ENCODE results near the gene NRIP2. TPM values are rescaled to one million over a fixed set of nuclear protein-coding genes. Genes with fewer than 3 reads are reported as not detected.

NRIP2 gene, protein sequence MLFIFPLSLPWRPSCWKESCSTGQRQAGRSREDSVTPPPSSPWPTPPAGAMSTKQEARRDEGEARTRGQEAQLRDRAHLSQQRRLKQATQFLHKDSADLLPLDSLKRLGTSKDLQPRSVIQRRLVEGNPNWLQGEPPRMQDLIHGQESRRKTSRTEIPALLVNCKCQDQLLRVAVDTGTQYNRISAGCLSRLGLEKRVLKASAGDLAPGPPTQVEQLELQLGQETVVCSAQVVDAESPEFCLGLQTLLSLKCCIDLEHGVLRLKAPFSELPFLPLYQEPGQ
- total RNA-seq (1 to 10 TPM in 1 of 2 donors, under 1 TPM in 1; 0.89 to 1.1 TPM), polyA plus RNA-seq (under 1 TPM; 0.10 to 0.57 TPM)
- long read RNA-seq, donor 1, partial matches to known transcripts: 23 of 51 reads
- long read RNA-seq, donor 1, other reads (novel, unspliced or antisense): 28 of 51 reads
- long read RNA-seq, donor 2: 0 reads
- long read RNA-seq, donor 3: 0 reads
- long read RNA-seq, donor 4: 0 reads
- long read RNA-seq, donor 5, partial matches to known transcripts: 0 of 3 reads
- long read RNA-seq, donor 5, other reads (novel, unspliced or antisense): 0 of 3 reads

DNA sequence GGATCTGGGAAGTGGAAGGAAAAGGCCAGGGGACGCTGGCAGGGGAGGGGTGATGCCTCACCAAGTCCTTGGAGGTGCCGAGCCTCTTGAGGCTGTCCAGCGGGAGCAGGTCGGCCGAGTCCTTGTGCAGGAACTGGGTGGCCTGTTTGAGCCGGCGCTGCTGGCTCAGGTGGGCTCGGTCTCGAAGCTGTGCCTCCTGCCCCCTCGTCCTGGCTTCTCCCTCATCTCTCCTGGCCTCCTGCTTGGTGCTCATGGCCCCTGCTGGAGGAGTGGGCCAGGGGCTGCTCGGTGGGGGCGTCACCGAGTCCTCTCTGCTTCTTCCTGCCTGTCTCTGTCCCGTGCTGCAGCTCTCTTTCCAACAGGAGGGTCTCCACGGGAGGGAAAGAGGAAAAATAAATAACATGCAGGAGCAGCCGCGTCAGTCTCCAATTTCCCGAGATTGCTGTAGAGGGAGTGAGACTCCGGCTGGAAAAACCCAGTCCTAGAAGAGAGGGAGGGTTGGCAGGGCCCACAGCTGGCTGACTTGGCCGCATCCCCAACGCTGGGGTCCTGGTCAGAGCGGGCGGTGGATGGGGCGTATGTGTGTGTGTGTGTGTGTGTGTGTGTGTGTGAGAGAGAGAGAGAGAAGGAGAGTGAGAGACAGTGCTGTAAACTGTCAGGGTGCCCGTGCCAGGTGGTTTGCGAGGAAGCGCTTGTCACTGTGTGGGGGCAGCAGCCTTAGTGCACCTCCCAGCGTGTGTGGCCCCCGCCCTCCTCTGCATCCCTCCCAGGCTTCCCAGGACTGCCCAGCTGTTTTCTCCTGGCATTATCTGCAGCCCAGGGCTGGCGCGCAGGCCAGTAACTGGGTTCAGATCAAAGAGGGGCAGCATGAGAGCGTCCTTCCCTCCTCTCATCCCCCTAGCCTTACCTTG is at the start of gene NRIP2:
Gene NRIP2, minus strand, starts transcription at position 455 of the 911 bp plus-strand sequence. Its CDS starts 52 bp downstream, at position 403.
- no peaks in the 10 kb centered on the region for H3K9me3 ChIP-seq (ENCODE audit: control insufficient read depth in 4 of 4, insufficient read depth in 3 of 4, low read length in 3 of 4)
- no peak within 1 kb of the TSS for H3K4me3 ChIP-seq
- no peak within 1 kb of the TSS for H3K27ac ChIP-seq (ENCODE audit: low read depth in 1 of 2, low read length in 1 of 2)
- peaks cover 0 to 20% (median 8%) of the 10 kb centered on the region in 5 donors for H3K4me1 ChIP-seq (ENCODE audit: control insufficient read depth in 5 of 5, insufficient read depth in 5 of 5, low read length in 5 of 5)
- H3K36me3 ChIP-seq (ENCODE audit: control insufficient read depth in 4 of 4, insufficient read depth in 4 of 4, low read length in 4 of 4): peaks cover 0 to 9% (median 2%) of the 10 kb centered on the region in 4 donors
- H3K9ac ChIP-seq (ENCODE audit: insufficient read depth in 1 of 2, low read length in 2 of 2): peak within 1 kb of the TSS in 1 of 2 donors; percentile 1
- H3K27me3 ChIP-seq (ENCODE audit: control insufficient read depth in 3 of 3, insufficient read depth in 3 of 3, low read length in 2 of 3): no peaks in the 10 kb centered on the region
- TF ChIP-seq, protein P1, sequence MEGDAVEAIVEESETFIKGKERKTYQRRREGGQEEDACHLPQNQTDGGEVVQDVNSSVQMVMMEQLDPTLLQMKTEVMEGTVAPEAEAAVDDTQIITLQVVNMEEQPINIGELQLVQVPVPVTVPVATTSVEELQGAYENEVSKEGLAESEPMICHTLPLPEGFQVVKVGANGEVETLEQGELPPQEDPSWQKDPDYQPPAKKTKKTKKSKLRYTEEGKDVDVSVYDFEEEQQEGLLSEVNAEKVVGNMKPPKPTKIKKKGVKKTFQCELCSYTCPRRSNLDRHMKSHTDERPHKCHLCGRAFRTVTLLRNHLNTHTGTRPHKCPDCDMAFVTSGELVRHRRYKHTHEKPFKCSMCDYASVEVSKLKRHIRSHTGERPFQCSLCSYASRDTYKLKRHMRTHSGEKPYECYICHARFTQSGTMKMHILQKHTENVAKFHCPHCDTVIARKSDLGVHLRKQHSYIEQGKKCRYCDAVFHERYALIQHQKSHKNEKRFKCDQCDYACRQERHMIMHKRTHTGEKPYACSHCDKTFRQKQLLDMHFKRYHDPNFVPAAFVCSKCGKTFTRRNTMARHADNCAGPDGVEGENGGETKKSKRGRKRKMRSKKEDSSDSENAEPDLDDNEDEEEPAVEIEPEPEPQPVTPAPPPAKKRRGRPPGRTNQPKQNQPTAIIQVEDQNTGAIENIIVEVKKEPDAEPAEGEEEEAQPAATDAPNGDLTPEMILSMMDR (IDR thresholded peaks at IDR 0.05; ENCODE audit: control extremely low read depth, extremely low read depth): no peak
- WGBS, 2 donors: 17 to 31% methylated on average over 32 of the region's 32 CpGs
- no peak for ATAC-seq (ENCODE audit: insufficient read depth, low FRiP score)
- peak; percentile 95 to 97 (median 96) for DNase-seq

DNA sequence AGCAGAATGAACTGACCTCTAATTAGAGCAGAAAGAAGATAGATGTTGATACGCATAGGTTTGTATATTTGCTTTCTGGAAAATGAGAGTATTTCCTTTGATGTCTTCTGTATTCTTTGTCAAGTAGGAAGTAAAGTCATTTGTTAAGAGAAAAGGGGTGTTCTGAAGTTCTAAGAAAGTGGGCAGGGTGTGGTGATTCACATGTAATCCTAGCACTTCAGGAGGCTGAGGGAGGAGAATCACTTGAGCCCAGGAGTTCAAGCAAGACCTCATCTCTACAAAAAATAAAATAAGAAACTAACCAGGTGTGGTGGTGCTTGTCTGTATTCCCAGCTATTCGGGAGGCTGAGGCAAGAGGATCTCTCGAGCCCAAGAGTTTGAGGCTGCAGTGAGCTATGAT is 45.0 kb upstream of the NRIP2 start:
- TF ChIP-seq, protein P1 (IDR thresholded peaks at IDR 0.05; ENCODE audit: control extremely low read depth, extremely low read depth): no peak
- DNase-seq (no peak), ATAC-seq (ENCODE audit: insufficient read depth, low FRiP score) (no peak)
- peaks cover 0 to 6% (median 3%) of the 10 kb centered on the region in 4 donors for H3K36me3 ChIP-seq (ENCODE audit: control insufficient read depth in 4 of 4, insufficient read depth in 4 of 4, low read length in 4 of 4)
- 95 to 97% methylated on average over 3 of the region's 3 CpGs for WGBS, 2 donors
- peaks cover 0 to 16% (median 6%) of the 10 kb centered on the region in 5 donors for H3K4me1 ChIP-seq (ENCODE audit: control insufficient read depth in 5 of 5, insufficient read depth in 5 of 5, low read length in 5 of 5)
- no peak overlapping the region for H3K27ac ChIP-seq (ENCODE audit: low read depth in 1 of 2, low read length in 1 of 2)
- H3K9ac ChIP-seq (ENCODE audit: insufficient read depth in 1 of 2, low read length in 2 of 2): no peak overlapping the region
- no peaks in the 10 kb centered on the region for H3K27me3 ChIP-seq (ENCODE audit: control insufficient read depth in 3 of 3, insufficient read depth in 3 of 3, low read length in 2 of 3)
- no peak overlapping the region for H3K4me3 ChIP-seq
- no peaks in the 10 kb centered on the region for H3K9me3 ChIP-seq (ENCODE audit: control insufficient read depth in 4 of 4, insufficient read depth in 3 of 4, low read length in 3 of 4)

DNA sequence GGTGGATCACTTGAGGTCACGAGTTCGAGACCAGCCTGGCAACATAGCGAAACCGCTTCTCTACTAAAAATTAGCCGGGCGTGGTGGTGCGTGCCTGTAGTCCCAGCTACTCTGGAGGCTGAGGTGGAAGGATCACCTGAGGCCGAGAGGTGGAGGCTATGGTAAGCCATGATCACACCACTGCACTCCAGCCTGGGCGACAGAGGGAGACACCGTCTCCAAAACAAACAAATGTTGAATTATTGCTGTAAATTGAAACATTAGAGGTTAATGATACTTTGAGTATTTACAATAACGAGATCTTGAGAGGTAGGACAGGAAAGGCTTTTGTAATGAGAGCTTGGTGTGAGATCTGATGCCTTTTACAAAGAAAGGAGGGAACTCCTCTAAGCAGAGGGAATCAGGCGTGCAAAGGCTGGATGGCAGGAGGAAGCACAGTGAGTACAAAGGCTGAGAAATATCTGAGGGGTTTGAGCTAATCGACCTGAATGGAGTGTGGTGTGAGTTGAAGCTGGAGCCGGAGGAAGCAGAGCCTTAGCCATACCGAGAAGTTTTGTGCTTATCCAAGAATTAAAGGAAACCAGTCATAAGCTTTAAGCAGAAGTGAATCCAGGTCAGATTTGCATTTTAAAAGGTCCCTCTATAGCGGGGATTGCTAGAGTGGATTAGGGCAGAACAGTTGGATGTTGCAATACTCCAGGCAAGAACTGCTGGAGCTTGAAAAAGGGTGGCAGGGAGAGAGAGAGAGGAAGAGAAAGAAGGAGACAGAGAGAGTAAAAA is 43.3 kb upstream of the NRIP2 start:
- peak overlapping the region; percentile 89 to 99 for H3K9ac ChIP-seq (ENCODE audit: insufficient read depth in 1 of 2, low read length in 2 of 2)
- H3K27ac ChIP-seq (ENCODE audit: low read depth in 1 of 2, low read length in 1 of 2): peak overlapping the region in 1 of 2 donors; percentile 97
- 37 to 43% methylated on average over 16 of the region's 16 CpGs for WGBS, 2 donors
- peaks cover 0 to 16% (median 6%) of the 10 kb centered on the region in 5 donors for H3K4me1 ChIP-seq (ENCODE audit: control insufficient read depth in 5 of 5, insufficient read depth in 5 of 5, low read length in 5 of 5)
- ATAC-seq (ENCODE audit: insufficient read depth, low FRiP score) (peak; percentile 6), DNase-seq (peak; percentile 21 to 82 (median 63))
- no peaks in the 10 kb centered on the region for H3K27me3 ChIP-seq (ENCODE audit: control insufficient read depth in 3 of 3, insufficient read depth in 3 of 3, low read length in 2 of 3)
- peak overlapping the region; percentile 80 for H3K4me3 ChIP-seq
- TF ChIP-seq, protein P1 (IDR thresholded peaks at IDR 0.05; ENCODE audit: control extremely low read depth, extremely low read depth): no peak
- H3K36me3 ChIP-seq (ENCODE audit: control insufficient read depth in 4 of 4, insufficient read depth in 4 of 4, low read length in 4 of 4): peaks cover 0 to 6% (median 2%) of the 10 kb centered on the region in 4 donors
- H3K9me3 ChIP-seq (ENCODE audit: control insufficient read depth in 4 of 4, insufficient read depth in 3 of 4, low read length in 3 of 4): no peaks in the 10 kb centered on the region

All from lung (tissue), 16 donors.